GM12878 (cell line): ENCODE data around the gene PRKN. TPM values are rescaled to one million over a fixed set of nuclear protein-coding genes. Genes with fewer than 3 reads are reported as not detected.

ENCODE experiments used
- ATAC-seq: fragments of 200-7000 bp; cut with Tn5 transposase; 3 replicates; pipeline ENCODE4 v1.9.1; 2020; ENCODE audit warnings: mild to moderate bottlenecking, moderate library complexity
- BruUV-seq: library from RNA; stranded (reverse); fragments of 400-500 nt; replicated peaks from 2 replicates; lab custom pipeline; 2021; lab: Mats Ljungman, UMichigan
- CTCF ChIA-PET: fragments of 300-600 bp; sonication (Branson Sonifier 250); formaldehyde crosslinking; extraction: SDS; loops from one replicate; lab custom pipeline; 2021; ENCODE audit warnings: inconsistent platforms; lab: Yijun Ruan, JAX
- POLR2A ChIA-PET: fragments of 350-600 bp; formaldehyde crosslinking; extraction: SDS; loops from one replicate; lab custom pipeline; 2021; ENCODE audit warnings: inconsistent platforms; lab: Charles Lee
- RAD21 ChIA-PET: fragments of 300-600 bp; sonication (Branson Sonifier 250); formaldehyde crosslinking; loops from one replicate; lab custom pipeline; 2023; ENCODE audit warnings: antibody characterized with exemption; ENCODE audit not compliant: unreplicated experiment; lab: Charles Lee
- SMC1A ChIA-PET: fragments of 300-600 bp; sonication (Branson Sonifier 250); formaldehyde crosslinking; loops from one replicate; lab custom pipeline; 2023; ENCODE audit not compliant: unreplicated experiment, uncharacterized antibody; lab: Charles Lee
- DNase-seq: peaks from one replicate; pipeline ENCODE4 v3.0.0-alpha.2; 2011; ENCODE audit warnings: low read depth, low spot score
- FAIRE-seq: peaks from 3 replicates; lab custom pipeline; 2011; peaks lifted over from hg19 to GRCh38; lab: Jason Lieb, UNC
- H2AFZ ChIP-seq: 2 replicates; pipeline ENCODE4 v1.6.0; 2011; ENCODE audit warnings: low read depth, low read length, control low read depth; ENCODE audit not compliant: control insufficient read depth
- H3K27ac ChIP-seq: 2 replicates; pipeline ENCODE4 v1.5.1; 2011; ENCODE audit warnings: control low read depth; ENCODE audit not compliant: control insufficient read depth, insufficient read depth
- H3K27me3 ChIP-seq, 2 experiments: replicated peaks in 1 of 2; 2 replicates each; pipeline versions ENCODE4 v1.6.0 to v1.6.1; 2011; ENCODE audit warnings: low read length in 1 of 2; ENCODE audit not compliant: control insufficient read depth in 2 of 2, insufficient read depth in 2 of 2
- H3K36me3 ChIP-seq, 2 experiments: 2 replicates each; pipeline ENCODE4 v1.5.1; 2011; ENCODE audit warnings: low read length in 1 of 2; ENCODE audit not compliant: control insufficient read depth in 2 of 2, insufficient read depth in 2 of 2
- H3K4me1 ChIP-seq: 2 replicates; pipeline ENCODE4 v1.6.1; 2011; ENCODE audit warnings: mild to moderate bottlenecking, low read length, moderate library complexity, mixed read lengths; ENCODE audit not compliant: control insufficient read depth, insufficient read depth
- H3K4me2 ChIP-seq: 2 replicates; pipeline ENCODE4 v1.6.0; 2011; ENCODE audit warnings: control low read depth; ENCODE audit not compliant: control insufficient read depth, insufficient read depth
- H3K4me3 ChIP-seq: fragments of 200-600 bp; sonication (generic); 2 replicates; pipeline ENCODE4 v1.5.1; 2016
- H3K79me2 ChIP-seq: 2 replicates; pipeline ENCODE4 v1.6.0; 2011; ENCODE audit warnings: low read length; ENCODE audit not compliant: control insufficient read depth, insufficient read depth
- H3K9ac ChIP-seq: 2 replicates; pipeline ENCODE4 v1.8.0; 2011; ENCODE audit warnings: low read length, control low read depth, mixed read lengths; ENCODE audit not compliant: control insufficient read depth, insufficient read depth
- H3K9me3 ChIP-seq: replicated peaks from 3 replicates; pipeline ENCODE4 v1.5.1; 2011; ENCODE audit warnings: mild to moderate bottlenecking, low read length; ENCODE audit not compliant: control insufficient read depth, insufficient read depth
- H4K20me1 ChIP-seq: 2 replicates; pipeline ENCODE4 v1.6.0; 2011; ENCODE audit not compliant: control insufficient read depth, insufficient read depth
- E2F4 ChIP-seq: IDR thresholded peaks from 2 replicates; pipeline ENCODE4 v1.6.1; 2012; ENCODE audit warnings: low read depth, low read length, improper control_type of control experiment
- FOXK2 ChIP-seq: fragments of 450-650 bp; IDR thresholded peaks from 2 replicates; pipeline ENCODE4 v1.6.1; 2017; ENCODE audit warnings: mild to moderate bottlenecking, moderate library complexity
- FOXM1 ChIP-seq: IDR thresholded peaks from 2 replicates; pipeline ENCODE4 v1.6.1; 2012; ENCODE audit warnings: low read depth, mild to moderate bottlenecking, inconsistent platforms, low read length, moderate library complexity
- HDAC6 ChIP-seq: fragments of 200-600 bp; sonication (generic); IDR thresholded peaks from one replicate; pipeline ENCODE4 v1.8.0; 2017; ENCODE audit warnings: antibody characterized with exemption; ENCODE audit not compliant: unreplicated experiment
- IRF3 ChIP-seq: fragments of 450-650 bp; IDR thresholded peaks from 2 replicates; pipeline ENCODE4 v1.6.1; 2014; ENCODE audit warnings: mild to moderate bottlenecking
- MLLT1 ChIP-seq: fragments of 450-650 bp; IDR thresholded peaks from 2 replicates; pipeline ENCODE4 v1.6.1; 2016; ENCODE audit warnings: mild to moderate bottlenecking
- PAX8 ChIP-seq: fragments of 450-650 bp; IDR thresholded peaks from 2 replicates; pipeline ENCODE4 v1.6.1; 2017; ENCODE audit warnings: mild to moderate bottlenecking, moderate library complexity
- RAD51 ChIP-seq: fragments of 450-650 bp; IDR thresholded peaks from 2 replicates; pipeline ENCODE4 v1.6.1; 2016; ENCODE audit warnings: moderate library complexity, mild to moderate bottlenecking, inconsistent platforms
- RCOR1 ChIP-seq: conservative IDR thresholded peaks from 2 replicates; pipeline ENCODE4 v1.6.1; 2012; ENCODE audit warnings: low read depth, low read length, improper control_type of control experiment
- RFX5 ChIP-seq: IDR thresholded peaks from 2 replicates; pipeline ENCODE4 v1.6.1; 2011; ENCODE audit warnings: low read depth, low read length, improper control_type of control experiment
- RUNX3 ChIP-seq: IDR thresholded peaks from 2 replicates; pipeline ENCODE4 v1.6.1; 2012; ENCODE audit warnings: low read length, inconsistent platforms
- SMC3 ChIP-seq: IDR thresholded peaks from 2 replicates; pipeline ENCODE4 v1.6.1; 2011; ENCODE audit warnings: low read length, improper control_type of control experiment, borderline replicate concordance
- SUPT20H ChIP-seq: IDR thresholded peaks from 2 replicates; pipeline ENCODE4 v1.6.1; 2011; ENCODE audit warnings: low read depth, mild to moderate bottlenecking, low read length, moderate library complexity, borderline replicate concordance; ENCODE audit not compliant: control insufficient read depth
- TCF12 ChIP-seq: IDR thresholded peaks from 2 replicates; pipeline ENCODE4 v1.6.1; 2011; ENCODE audit warnings: low read depth, mild to moderate bottlenecking, low read length
- TCF3 ChIP-seq: IDR thresholded peaks from 2 replicates; pipeline ENCODE4 v1.6.1; 2012; ENCODE audit warnings: low read depth, mild to moderate bottlenecking, low read length, borderline replicate concordance; ENCODE audit not compliant: insufficient read depth
- YBX1 ChIP-seq: fragments of 450-650 bp; IDR thresholded peaks from 2 replicates; pipeline ENCODE4 v1.6.1; 2016; ENCODE audit warnings: antibody characterized with exemption
- ZBTB11 ChIP-seq: fragments of 450-650 bp; formaldehyde crosslinking; IDR thresholded peaks from 2 replicates; pipeline ENCODE4 v1.5.0; 2022; ENCODE audit warnings: mild to moderate bottlenecking, missing genetic modification characterization
- ZNF384 ChIP-seq: IDR thresholded peaks from 2 replicates; pipeline ENCODE4 v1.6.1; 2012; ENCODE audit warnings: low read depth, mild to moderate bottlenecking, low read length, improper control_type of control experiment, borderline replicate concordance
- ZZZ3 ChIP-seq: IDR thresholded peaks from 2 replicates; pipeline ENCODE4 v1.6.1; 2011; ENCODE audit warnings: low read depth; ENCODE audit not compliant: control insufficient read depth, insufficient read length
- WGBS: methylation state at CpG from one replicate; pipeline ENCODE4 v1.1.6; 2016; ENCODE audit warnings: low lambda C conversion rate; ENCODE audit not compliant: insufficient replicate concordance, insufficient coverage; ENCODE audit errors: missing lambda C conversion rate; 5-methylcytosine and 5-hydroxymethylcytosine counted together
- in situ Hi-C: fragments of 300-500 bp; cut with MboI; formaldehyde crosslinking; loops from 9 replicates; pipeline ENCODE4 v1.14.3; 2018; ENCODE audit warnings: mixed read lengths
- intact Hi-C: fragments of 100-400 bp; cut with micrococcal nuclease; formaldehyde crosslinking; loops from one replicate; pipeline ENCODE4 v1.14.2; 2022; ENCODE audit not compliant: unreplicated experiment
- polyA plus RNA-seq, 11 experiments: library from polyadenylated mRNA; depleted of rRNA in 4 of 11; unstranded in 6 of 11; stranded (reverse) in 5 of 11; fragments of >200 nt; fragmentation: Nextera tagmentation in 4 of 11; fragmentation: Illumina TruSeq in 1 of 11; extraction: Ambion mirVana in 4 of 11; extraction: Trizol in 1 of 11; gene quantifications; 1 replicate in 1 of 11; 2 replicates in 10 of 11; pipeline versions ENCODE4 v1.2.1 to v1.2.3, GENCODE V29; 2011 to 2016; ENCODE audit warnings: inconsistent platforms in 2 of 11, missing spikeins in 2 of 11, low read depth in 1 of 11
- total RNA-seq, 4 experiments: library from RNA; depleted of rRNA in 3 of 4; stranded (reverse); fragments of >200 nt in 3 of 4; fragmentation: Illumina TruSeq in 1 of 4; extraction: Trizol in 1 of 4; gene quantifications; 2 replicates each; pipeline versions ENCODE4 v1.2.1 to v1.2.3, GENCODE V29; 2013 to 2021

The PRKN gene
- total and polyA plus RNA-seq, 10 of the 15 experiments (the other 5 are each of a cell fraction or from before 2014, with no cell fraction given): 0.06 to 0.09 TPM; not detected in 8

- no peak for TF ChIP-seq TCF12
- TF ChIP-seq RFX5: no peak
- TF ChIP-seq IRF3: no peak
- TF ChIP-seq SMC3: no peak
- no peak for TF ChIP-seq ZZZ3
- no peak for TF ChIP-seq HDAC6
- TF ChIP-seq TCF3: no peak
- TF ChIP-seq PAX8: no peak
- TF ChIP-seq RAD51: no peak
Observed at GRCh38 chr6:161815965-161816364, 911.6 kb downstream of the PRKN start (continued).

- H4K20me1 ChIP-seq: no peaks in the 10 kb centered on the region
- ATAC-seq (no peak), DNase-seq (no peak), FAIRE-seq (no peak)
- ChIA-PET POLR2A (no interaction called here), RAD21 (no interaction called here), SMC1A (no interaction called here), CTCF (no interaction called here)
- BruUV-seq: no TSS peak
- no peak overlapping the region for H3K27ac ChIP-seq
- H3K79me2 ChIP-seq: no peaks in the 10 kb centered on the region
- no peaks in the 10 kb centered on the region for H3K36me3 ChIP-seq
- H3K27me3 ChIP-seq: no peaks in the 10 kb centered on the region
- H3K4me2 ChIP-seq: no peak overlapping the region
- H2AFZ ChIP-seq: no peak overlapping the region
- in situ Hi-C loops: no loop called here
- WGBS: 56% methylated on average over 8 of the region's 8 CpGs
- no peak overlapping the region for H3K4me3 ChIP-seq
- H3K9me3 ChIP-seq: no peaks in the 10 kb centered on the region
- H3K4me1 ChIP-seq: no peaks in the 10 kb centered on the region
- no peak overlapping the region for H3K9ac ChIP-seq
- intact Hi-C loops: no loop called here
- no peak for TF ChIP-seq RCOR1
- TF ChIP-seq SUPT20H: no peak
- no peak for TF ChIP-seq ZNF384
- no peak for TF ChIP-seq E2F4
- no peak for TF ChIP-seq FOXM1
- TF ChIP-seq ZBTB11 (CRISPR knock-in tag): no peak
- TF ChIP-seq YBX1: no peak
- TF ChIP-seq RUNX3: no peak
- TF ChIP-seq MLLT1: no peak
- TF ChIP-seq FOXK2: no peak
Observed at GRCh38 chr6:161813156-161813555, 914.4 kb downstream of the PRKN start.
